ENCODE results near the gene TP53I11. TPM values are rescaled to one million over a fixed set of nuclear protein-coding genes. Genes with fewer than 3 reads are reported as not detected.

TP53I11 gene
- total and polyA plus RNA-seq, 12 donors = 22.8 to 89.4 (median 32.7) TPM

- H3K27me3 ChIP-seq = no peaks in the 10 kb centered on the region
- H3K4me3 ChIP-seq = no peak overlapping the region
- DNase-seq (no peak), ATAC-seq (no peak)
- H3K27ac ChIP-seq = no peak overlapping the region
- no peaks in the 10 kb centered on the region for H3K9me3 ChIP-seq
- TF ChIP-seq CTCF (IDR thresholded peaks at IDR 0.05) = no peak
- no peaks in the 10 kb centered on the region for H3K36me3 ChIP-seq
- H3K4me1 ChIP-seq = peaks cover 8 to 36% (median 20%) of the 10 kb centered on the region in 9 donors
- intact Hi-C loops (cut with DNase I) = no loop called here
- whole genome bisulfite sequencing, 2 donors = 81 to 83% methylated on average over 10 of the region's 10 CpGs
These were observed 36.8 kb upstream of the TP53I11 start for GRCh38 chr11:44987506-44987905.

GRCh38 chr11:44986315-44986714 lies 35.6 kb upstream of the TP53I11 start:
- Histone ChIP-seq H3K27ac (no peak overlapping the region), H3K36me3 (no peaks in the 10 kb centered on the region), H3K27me3 (no peaks in the 10 kb centered on the region), H3K4me1 (peaks cover 0 to 25% (median 12%) of the 10 kb centered on the region in 9 donors), H3K4me3 (no peak overlapping the region), H3K9me3 (peaks cover 0 to 3% (median 0%) of the 10 kb centered on the region in 11 donors)
- 95% methylated on average over 3 of the region's 3 CpGs for WGBS, 2 donors
- ATAC-seq (no peak), DNase-seq (no peak)
- TF ChIP-seq CTCF (IDR thresholded peaks at IDR 0.05) = no peak
- intact Hi-C loops (cut with DNase I) = no loop called here

GRCh38 chr11:44985721-44986120 lies 35.0 kb upstream of the TP53I11 start:
- Histone ChIP-seq H3K27ac (no peak overlapping the region), H3K36me3 (no peaks in the 10 kb centered on the region), H3K4me3 (no peak overlapping the region), H3K4me1 (peaks cover 2 to 27% (median 13%) of the 10 kb centered on the region in 9 donors), H3K9me3 (peaks cover 0 to 4% (median 0%) of the 10 kb centered on the region in 11 donors), H3K27me3 (no peaks in the 10 kb centered on the region)
- TF ChIP-seq CTCF (IDR thresholded peaks at IDR 0.05) = no peak
- intact Hi-C loops (cut with DNase I) = no loop called here
- 95 to 97% methylated on average over 6 of the region's 6 CpGs for WGBS, 2 donors
- no peak for DNase-seq
- ATAC-seq = no peak

GRCh38 chr11:44983786-44984185 lies 33.1 kb upstream of the TP53I11 start:
- 89 to 91% methylated on average over 7 of the region's 7 CpGs for WGBS, 2 donors
- ATAC-seq = no peak

More at GRCh38 chr11:44983786-44984185, 33.1 kb upstream of the TP53I11 start:
- Histone ChIP-seq H3K27me3 (no peaks in the 10 kb centered on the region), H3K4me1 (peaks cover 0 to 27% (median 23%) of the 10 kb centered on the region in 9 donors), H3K36me3 (no peaks in the 10 kb centered on the region), H3K27ac (no peak overlapping the region), H3K9me3 (peaks cover 0 to 4% (median 0%) of the 10 kb centered on the region in 11 donors), H3K4me3 (no peak overlapping the region)
- TF ChIP-seq CTCF (IDR thresholded peaks at IDR 0.05) = no peak
- DNase-seq = no peak
- intact Hi-C loops (cut with DNase I) = no loop called here
